Activated CD4-positive, alpha-beta T cell treated with anti-CD3 and anti-CD28 coated beads, Interleukin-2, amount 50 U/mL, for 48 hours (primary cell): ENCODE results near the gene DSCAML1.

ENCODE experiments used
- DNase-seq, 2 experiments: peaks; one replicate each; pipeline ENCODE4 v3.0.0-alpha.2; 2020

DSCAML1 gene

GRCh38 chr11:117830674-117831351, 33.8 kb upstream of the DSCAML1 start:
- DNase-seq, result no peak

- no peak for DNase-seq
These were observed 33.1 kb upstream of the DSCAML1 start for GRCh38 chr11:117830072-117830471.

GRCh38 chr11:117829369-117829725, 32.3 kb upstream of the DSCAML1 start:
- DNase-seq, result no peak

- peak; percentile 82 to 85 for DNase-seq
These were observed 31.8 kb upstream of the DSCAML1 start for GRCh38 chr11:117828611-117829368.

GRCh38 chr11:117827521-117828511, 30.8 kb upstream of the DSCAML1 start:
- DNase-seq, result no peak

GRCh38 chr11:117826832-117827231, 29.8 kb upstream of the DSCAML1 start:
- no peak for DNase-seq

GRCh38 chr11:117826190-117826570, 29.2 kb upstream of the DSCAML1 start:
- DNase-seq, result no peak

- DNase-seq, result no peak
These were observed 28.6 kb upstream of the DSCAML1 start for GRCh38 chr11:117825538-117826189.

GRCh38 chr11:117824571-117825537, 27.8 kb upstream of the DSCAML1 start, which contains the start of gene FXYD2:
TSS of gene FXYD2 (minus strand) at chr11:117824744. CDS start at chr11:117824678, 66 bp downstream.
- DNase-seq, result no peak

GRCh38 chr11:117823946-117824420, 27.0 kb upstream of the DSCAML1 start:
- no peak for DNase-seq

- DNase-seq, result no peak
These were observed 26.4 kb upstream of the DSCAML1 start for GRCh38 chr11:117823294-117823945.

- DNase-seq, result peak; percentile 70 to 77
These were observed 25.3 kb upstream of the DSCAML1 start for GRCh38 chr11:117822074-117823033.

- DNase-seq, result no peak
These were observed 24.4 kb upstream of the DSCAML1 start for GRCh38 chr11:117821431-117821830.

- no peak for DNase-seq
These were observed 23.5 kb upstream of the DSCAML1 start for GRCh38 chr11:117820516-117820915.

GRCh38 chr11:117820071-117820470, 23.1 kb upstream of the DSCAML1 start:
- no peak for DNase-seq

GRCh38 chr11:117819096-117820040, 22.4 kb upstream of the DSCAML1 start:
- no peak for DNase-seq

GRCh38 chr11:117818041-117818873, 21.2 kb upstream of the DSCAML1 start:
- peak; percentile 51 to 67 for DNase-seq
